GM19467 (cell line): ENCODE measurements around the gene CTRL.
"Not testable (repeated sequence)": the region's sequence is repeated elsewhere in the genome, so short reads cannot be mapped to it uniquely, and the experiment has no call there.

ENCODE experiments used
- ATAC-seq: cut with Tn5 transposase; IDR thresholded peaks from one replicate; pipeline ENCODE4 v1.9.1; 2021; ENCODE audit warnings: mild to moderate bottlenecking, moderate library complexity; ENCODE audit not compliant: unreplicated experiment

The CTRL gene

GRCh38 chr16:67927131-67927941 lies 4.3 kb downstream of the CTRL start:
- no peak for ATAC-seq

GRCh38 chr16:67926181-67926750 lies 5.4 kb downstream of the CTRL start:
- no peak for ATAC-seq

GRCh38 chr16:67924140-67924906 lies 7.3 kb downstream of the CTRL start:
- ATAC-seq: no peak

GRCh38 chr16:67923414-67924116 lies 8.1 kb downstream of the CTRL start:
- ATAC-seq: no peak

GRCh38 chr16:67922740-67923139 lies 8.9 kb downstream of the CTRL start:
- no peak for ATAC-seq

GRCh38 chr16:67922221-67922620 lies 9.4 kb downstream of the CTRL start:
- no peak for ATAC-seq

- no peak for ATAC-seq
These were observed 11.9 kb downstream of the CTRL start for GRCh38 chr16:67919622-67920221.

GRCh38 chr16:67917852-67918236 lies 13.8 kb downstream of the CTRL start:
- no peak for ATAC-seq

GRCh38 chr16:67917140-67917851 lies 14.4 kb downstream of the CTRL start:
- ATAC-seq: no peak

GRCh38 chr16:67915831-67916723 lies 15.6 kb downstream of the CTRL start:
- no peak for ATAC-seq

- not testable (repeated sequence) for ATAC-seq
These were observed 16.2 kb downstream of the CTRL start for GRCh38 chr16:67915496-67915769.

GRCh38 chr16:67914758-67915495 lies 16.7 kb downstream of the CTRL start:
- ATAC-seq: no peak

- no peak for ATAC-seq
These were observed 21.5 kb downstream of the CTRL start for GRCh38 chr16:67910158-67910557.

- ATAC-seq: no peak
These were observed 22.5 kb downstream of the CTRL start for GRCh38 chr16:67909056-67909742.

- no peak for ATAC-seq
These were observed 24.1 kb downstream of the CTRL start for GRCh38 chr16:67907397-67908180.

GRCh38 chr16:67902831-67903230 lies 28.8 kb downstream of the CTRL start:
- ATAC-seq: no peak

GRCh38 chr16:67901734-67902133 lies 29.9 kb downstream of the CTRL start:
- ATAC-seq: no peak
